Measurements from ENCODE around the gene RAD51.
"Not testable (repeated sequence)": the region's sequence is repeated elsewhere in the genome, so short reads cannot be mapped to it uniquely, and the experiment has no call there.

Gene RAD51

DNA sequence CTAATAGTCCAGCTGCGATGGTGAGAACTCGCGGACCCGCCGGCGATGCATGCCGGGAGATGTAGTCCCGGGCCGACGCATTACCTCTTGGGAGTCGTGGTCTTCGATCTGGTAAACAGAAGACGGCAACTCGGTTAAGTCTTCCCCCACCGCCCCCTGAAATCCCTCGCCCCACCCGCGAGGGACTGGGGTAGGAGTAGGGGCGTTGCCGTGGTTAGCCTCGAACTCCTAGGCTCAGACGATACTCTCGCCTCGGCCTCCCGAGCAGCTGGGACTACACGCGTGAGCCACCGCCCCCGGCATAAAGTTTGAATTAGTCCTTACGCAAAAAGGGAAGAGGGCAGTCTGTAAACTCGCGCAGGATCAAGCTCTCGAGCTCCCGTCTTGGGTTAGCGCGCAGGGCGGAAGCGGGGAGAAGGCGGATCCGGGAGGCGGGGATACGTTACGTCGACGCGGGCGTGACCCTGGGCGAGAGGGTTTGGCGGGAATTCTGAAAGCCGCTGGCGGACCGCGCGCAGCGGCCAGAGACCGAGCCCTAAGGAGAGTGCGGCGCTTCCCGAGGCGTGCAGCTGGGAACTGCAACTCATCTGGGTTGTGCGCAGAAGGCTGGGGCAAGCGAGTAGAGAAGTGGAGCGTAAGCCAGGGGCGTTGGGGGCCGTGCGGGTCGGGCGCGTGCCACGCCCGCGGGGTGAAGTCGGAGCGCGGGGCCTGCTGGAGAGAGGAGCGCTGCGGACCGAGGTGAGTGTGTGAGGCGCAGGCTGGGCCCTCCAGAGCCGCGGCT, at the start of gene RAD51:
Gene RAD51 (plus strand): TSS at position 487 of the 781 bp plus-strand sequence. CDS start 3,585 bp downstream, outside the sequence.
- Histone ChIP-seq H3K79me2 (no peaks in the 10 kb centered on the region), H3K4me2 (ENCODE audit: low read length) (peak within 1 kb of the TSS; percentile 93), H3K36me3 (ENCODE audit: control insufficient read depth, insufficient read depth, low read length) (no peaks in the 10 kb centered on the region), H3K27ac (peak within 1 kb of the TSS; percentile 95), H2AFZ (peak within 1 kb of the TSS; percentile 93), H3K4me3 (ENCODE audit: low read depth, low read length) (peak within 1 kb of the TSS; percentile 95), H3K27me3 (ENCODE audit: control insufficient read depth, insufficient read depth, low read length) (no peaks in the 10 kb centered on the region), H3K4me1 (peaks cover 3% of the 10 kb centered on the region), H3K9me3 (ENCODE audit: control insufficient read depth, low read length) (no peaks in the 10 kb centered on the region), H3K9ac (no peak within 1 kb of the TSS)
- TF ChIP-seq, protein P1, sequence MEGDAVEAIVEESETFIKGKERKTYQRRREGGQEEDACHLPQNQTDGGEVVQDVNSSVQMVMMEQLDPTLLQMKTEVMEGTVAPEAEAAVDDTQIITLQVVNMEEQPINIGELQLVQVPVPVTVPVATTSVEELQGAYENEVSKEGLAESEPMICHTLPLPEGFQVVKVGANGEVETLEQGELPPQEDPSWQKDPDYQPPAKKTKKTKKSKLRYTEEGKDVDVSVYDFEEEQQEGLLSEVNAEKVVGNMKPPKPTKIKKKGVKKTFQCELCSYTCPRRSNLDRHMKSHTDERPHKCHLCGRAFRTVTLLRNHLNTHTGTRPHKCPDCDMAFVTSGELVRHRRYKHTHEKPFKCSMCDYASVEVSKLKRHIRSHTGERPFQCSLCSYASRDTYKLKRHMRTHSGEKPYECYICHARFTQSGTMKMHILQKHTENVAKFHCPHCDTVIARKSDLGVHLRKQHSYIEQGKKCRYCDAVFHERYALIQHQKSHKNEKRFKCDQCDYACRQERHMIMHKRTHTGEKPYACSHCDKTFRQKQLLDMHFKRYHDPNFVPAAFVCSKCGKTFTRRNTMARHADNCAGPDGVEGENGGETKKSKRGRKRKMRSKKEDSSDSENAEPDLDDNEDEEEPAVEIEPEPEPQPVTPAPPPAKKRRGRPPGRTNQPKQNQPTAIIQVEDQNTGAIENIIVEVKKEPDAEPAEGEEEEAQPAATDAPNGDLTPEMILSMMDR (IDR thresholded peaks at IDR 0.05), result no peak

DNA sequence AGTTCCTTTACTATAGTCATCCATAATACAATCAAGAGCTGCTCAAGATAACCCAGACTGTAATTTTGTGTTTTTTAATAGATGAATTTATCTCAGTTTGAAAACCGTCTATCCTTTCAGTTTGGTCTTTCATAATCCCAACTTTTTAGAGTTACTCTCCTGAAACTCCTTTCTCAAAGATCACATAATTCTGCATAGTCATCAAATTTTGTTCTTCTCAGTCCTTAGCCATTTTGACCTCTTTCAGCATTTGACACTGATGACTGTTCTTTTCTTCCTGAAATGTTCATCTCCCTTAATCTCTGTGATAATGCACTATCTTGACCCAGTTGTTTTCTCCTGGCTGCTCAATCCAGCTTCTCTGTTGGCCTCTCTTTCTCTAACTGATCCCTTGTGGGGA, 47.5 kb upstream of the RAD51 start:
- no peak overlapping the region for H2AFZ ChIP-seq
- H3K27me3 ChIP-seq (ENCODE audit: control insufficient read depth, insufficient read depth, low read length), result no peaks in the 10 kb centered on the region
- no peak overlapping the region for H3K27ac ChIP-seq
- TF ChIP-seq, protein P1 (IDR thresholded peaks at IDR 0.05), result no peak
- no peak overlapping the region for H3K4me3 ChIP-seq (ENCODE audit: low read depth, low read length)
- no peaks in the 10 kb centered on the region for H3K79me2 ChIP-seq
- no peaks in the 10 kb centered on the region for H3K9me3 ChIP-seq (ENCODE audit: control insufficient read depth, low read length)
- H3K4me2 ChIP-seq (ENCODE audit: low read length), result no peak overlapping the region
- no peaks in the 10 kb centered on the region for H3K36me3 ChIP-seq (ENCODE audit: control insufficient read depth, insufficient read depth, low read length)
- H3K9ac ChIP-seq, result no peak overlapping the region
- no peaks in the 10 kb centered on the region for H3K4me1 ChIP-seq

DNA sequence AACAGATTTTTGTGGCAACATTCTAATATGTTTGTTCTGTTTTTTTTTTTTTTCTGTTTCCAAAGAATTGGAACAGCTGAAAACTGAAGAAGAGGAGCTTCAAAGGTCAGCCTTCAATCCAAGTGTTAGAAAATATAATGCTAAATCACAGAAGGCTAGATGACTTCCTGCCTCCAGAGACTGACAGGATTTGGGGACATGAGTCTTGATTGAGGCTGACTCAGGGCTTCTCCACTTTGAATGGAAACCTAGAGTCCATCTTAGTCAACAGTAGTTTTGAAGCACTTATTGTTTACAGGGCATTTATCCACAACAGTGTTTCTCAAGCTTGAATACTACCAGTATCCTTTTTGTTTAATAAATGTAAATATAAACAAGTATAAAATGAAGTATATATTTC, 44.5 kb upstream of the RAD51 start:
- H2AFZ ChIP-seq, result no peak overlapping the region
- no peak overlapping the region for H3K27ac ChIP-seq
- no peaks in the 10 kb centered on the region for H3K36me3 ChIP-seq (ENCODE audit: control insufficient read depth, insufficient read depth, low read length)
- H3K4me3 ChIP-seq (ENCODE audit: low read depth, low read length), result no peak overlapping the region
- no peaks in the 10 kb centered on the region for H3K9me3 ChIP-seq (ENCODE audit: control insufficient read depth, low read length)
- H3K79me2 ChIP-seq, result no peaks in the 10 kb centered on the region
- no peaks in the 10 kb centered on the region for H3K4me1 ChIP-seq
- H3K27me3 ChIP-seq (ENCODE audit: control insufficient read depth, insufficient read depth, low read length), result no peaks in the 10 kb centered on the region
- H3K4me2 ChIP-seq (ENCODE audit: low read length), result no peak overlapping the region
- TF ChIP-seq, protein P1 (IDR thresholded peaks at IDR 0.05), result no peak
- H3K9ac ChIP-seq, result no peak overlapping the region

DNA sequence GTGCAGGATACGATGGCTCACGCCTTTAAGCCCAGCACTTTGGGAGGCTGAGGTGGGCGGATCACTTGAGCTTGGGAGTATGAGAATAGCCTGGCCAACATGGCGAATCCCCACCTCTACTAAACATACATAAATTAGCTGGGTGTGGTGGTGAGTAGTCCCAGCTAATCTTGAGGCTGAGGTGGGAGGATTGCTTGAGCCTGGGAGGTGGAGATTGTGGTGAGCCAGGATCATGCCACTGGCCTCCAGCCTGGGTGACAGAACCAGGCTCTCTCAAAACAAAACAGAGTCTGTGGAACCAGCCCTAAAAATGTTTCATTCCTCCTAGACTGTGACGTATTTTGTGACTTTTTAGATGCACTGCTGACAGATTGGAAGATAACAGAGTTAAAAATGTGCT, 34.3 kb upstream of the RAD51 start:
- TF ChIP-seq, protein P1 (IDR thresholded peaks at IDR 0.05), result no peak
- Histone ChIP-seq H3K9ac (no peak overlapping the region), H3K36me3 (ENCODE audit: control insufficient read depth, insufficient read depth, low read length) (no peaks in the 10 kb centered on the region)

DNA sequence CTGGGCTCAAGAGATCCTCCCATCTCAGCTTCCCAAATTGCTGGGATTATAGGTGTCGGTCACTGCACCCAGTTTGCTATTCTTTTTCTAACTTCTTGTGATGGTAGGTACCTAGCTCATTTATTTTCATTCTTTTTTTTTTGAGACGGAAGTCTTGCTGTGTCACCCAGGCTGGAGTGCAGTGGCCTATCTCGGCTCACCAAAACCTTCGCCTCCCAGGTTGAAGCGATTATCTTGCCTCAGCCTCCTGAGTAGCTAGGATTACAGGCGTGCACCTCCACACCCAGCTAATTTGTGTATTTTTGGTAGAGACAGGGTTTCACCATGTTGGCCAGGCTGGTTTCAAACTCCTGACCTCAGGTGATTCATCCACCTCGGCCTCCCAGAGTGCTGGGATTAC, 30.1 kb upstream of the RAD51 start:
- Histone ChIP-seq H3K79me2 (no peaks in the 10 kb centered on the region), H3K4me3 (ENCODE audit: low read depth, low read length) (no peak overlapping the region), H3K4me1 (no peaks in the 10 kb centered on the region), H3K4me2 (ENCODE audit: low read length) (no peak overlapping the region), H3K9ac (no peak overlapping the region), H2AFZ (no peak overlapping the region), H3K27me3 (ENCODE audit: control insufficient read depth, insufficient read depth, low read length) (no peaks in the 10 kb centered on the region), H3K9me3 (ENCODE audit: control insufficient read depth, low read length) (no peaks in the 10 kb centered on the region), H3K27ac (no peak overlapping the region), H3K36me3 (ENCODE audit: control insufficient read depth, insufficient read depth, low read length) (no peaks in the 10 kb centered on the region)
- TF ChIP-seq, protein P1 (IDR thresholded peaks at IDR 0.05), result no peak

More for the DNA sequence above, 34.3 kb upstream of the RAD51 start:
- Histone ChIP-seq H2AFZ (no peak overlapping the region), H3K4me1 (no peaks in the 10 kb centered on the region), H3K27me3 (ENCODE audit: control insufficient read depth, insufficient read depth, low read length) (no peaks in the 10 kb centered on the region), H3K4me2 (ENCODE audit: low read length) (no peak overlapping the region), H3K27ac (no peak overlapping the region), H3K4me3 (ENCODE audit: low read depth, low read length) (no peak overlapping the region), H3K9me3 (ENCODE audit: control insufficient read depth, low read length) (no peaks in the 10 kb centered on the region), H3K79me2 (no peaks in the 10 kb centered on the region)

DNA sequence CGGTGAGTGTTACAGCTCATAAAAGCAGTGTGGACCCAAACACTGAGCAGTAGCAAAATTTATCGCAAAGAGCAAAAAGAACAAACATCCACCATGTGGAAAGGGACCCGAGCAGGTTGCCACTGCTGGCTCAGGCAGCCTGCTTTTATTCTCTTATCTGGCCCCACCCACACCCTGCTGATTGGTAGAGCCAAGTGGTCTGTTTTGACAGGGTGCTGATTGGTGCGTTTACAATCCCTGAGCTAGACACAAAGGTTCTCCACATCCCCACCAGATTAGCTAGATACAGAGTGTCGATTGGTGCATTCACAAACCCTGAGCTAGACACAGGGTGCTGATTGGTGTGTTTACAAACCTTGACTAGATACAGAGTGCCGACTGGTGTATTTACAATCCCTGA, 18.7 kb upstream of the RAD51 start:
- not testable (repeated sequence) for H2AFZ ChIP-seq; H3K9ac ChIP-seq; H3K4me1 ChIP-seq; H3K27me3 ChIP-seq (ENCODE audit: control insufficient read depth, insufficient read depth, low read length); H3K4me3 ChIP-seq (ENCODE audit: low read depth, low read length); H3K36me3 ChIP-seq (ENCODE audit: control insufficient read depth, insufficient read depth, low read length); H3K4me2 ChIP-seq (ENCODE audit: low read length); H3K79me2 ChIP-seq; H3K27ac ChIP-seq; H3K9me3 ChIP-seq (ENCODE audit: control insufficient read depth, low read length)

DNA sequence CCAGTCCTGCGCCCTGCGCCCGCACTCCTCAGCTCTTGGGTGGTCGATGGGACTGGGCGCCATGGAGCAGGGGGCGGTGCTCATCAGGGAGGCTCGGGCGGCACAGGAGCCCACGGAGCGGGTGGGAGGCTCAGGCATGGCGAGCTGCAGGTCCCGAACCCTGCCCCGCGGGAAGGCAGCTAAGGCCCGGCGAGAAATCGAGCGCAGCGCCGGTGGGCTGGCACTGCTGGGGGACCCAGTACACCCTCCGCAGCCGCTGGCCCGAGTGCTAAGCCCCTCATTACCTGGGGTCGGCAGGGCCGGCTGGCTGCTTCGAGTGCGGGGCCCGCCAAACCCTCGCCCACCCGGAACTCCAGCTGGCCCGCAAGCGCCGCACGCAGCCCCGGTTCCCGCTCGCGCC, 18.1 kb upstream of the RAD51 start:
- H3K4me1 ChIP-seq; H3K36me3 ChIP-seq (ENCODE audit: control insufficient read depth, insufficient read depth, low read length); H3K9ac ChIP-seq; H3K4me2 ChIP-seq (ENCODE audit: low read length); H3K4me3 ChIP-seq (ENCODE audit: low read depth, low read length); H3K27ac ChIP-seq; H3K9me3 ChIP-seq (ENCODE audit: control insufficient read depth, low read length); H3K27me3 ChIP-seq (ENCODE audit: control insufficient read depth, insufficient read depth, low read length); H3K79me2 ChIP-seq; H2AFZ ChIP-seq: not testable (repeated sequence)
